ENCODE data around the gene OSTF1. TPM values are rescaled to one million over a fixed set of nuclear protein-coding genes. Genes with fewer than 3 reads are reported as not detected.

Gene OSTF1
- total and polyA plus RNA-seq, 10 of the 15 experiments (the other 5 are each of a cell fraction or from before 2014, with no cell fraction given) = 36.2 to 82.4 (median 46.9) TPM

DNA sequence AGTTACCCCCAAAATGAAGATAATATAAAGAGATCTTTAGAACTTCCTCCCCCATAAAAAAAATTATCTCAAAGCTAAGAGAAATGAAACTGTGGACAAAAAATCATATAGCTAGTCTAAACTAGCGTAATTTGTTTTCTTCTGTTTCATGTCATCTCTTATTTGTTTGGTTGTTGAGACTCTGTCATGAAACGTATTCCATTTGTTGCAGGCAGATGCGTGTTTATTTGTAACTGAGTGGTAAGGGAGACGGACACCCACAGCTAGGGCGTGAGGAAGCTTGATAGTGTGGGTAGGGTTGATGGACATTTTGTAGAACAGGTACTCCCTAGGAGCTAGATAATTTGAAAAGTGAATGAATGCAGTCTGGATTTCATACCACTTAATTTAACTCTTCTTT, 41.9 kb downstream of the OSTF1 start:
- FAIRE-seq = no peak
- H3K79me2 ChIP-seq (ENCODE audit: control insufficient read depth, insufficient read depth, low read length) = no peaks in the 10 kb centered on the region
- TF ChIP-seq KLF5 (IDR thresholded peaks at IDR 0.05; ENCODE audit: partially characterized antibody) (no peak), SREBF1 (IDR thresholded peaks at IDR 0.05; ENCODE audit: low read length) (no peak), GABPA (IDR thresholded peaks at IDR 0.05; ENCODE audit: low read depth) (no peak), EP300 (IDR thresholded peaks at IDR 0.05; ENCODE audit: borderline replicate concordance in 1 of 2, control insufficient read depth in 1 of 2, low read depth in 2 of 2, low read length in 2 of 2) (no peak), BACH1 (IDR thresholded peaks at IDR 0.05; ENCODE audit: borderline replicate concordance) (no peak), RAD21 (IDR thresholded peaks at IDR 0.05; ENCODE audit: insufficient read depth, low read depth, low read length) (no peak), CHD1 (IDR thresholded peaks at IDR 0.05; ENCODE audit: low read depth, low read length) (no peak), NFYA (IDR thresholded peaks at IDR 0.05; ENCODE audit: borderline replicate concordance, low read depth, low read length) (no peak), CREB1 (IDR thresholded peaks at IDR 0.05; ENCODE audit: low read depth) (no peak), SREBF2 (IDR thresholded peaks at IDR 0.05; ENCODE audit: low read length) (no peak), YBX1 (IDR thresholded peaks at IDR 0.05) (no peak)
- TF ChIP-seq, protein P1, sequence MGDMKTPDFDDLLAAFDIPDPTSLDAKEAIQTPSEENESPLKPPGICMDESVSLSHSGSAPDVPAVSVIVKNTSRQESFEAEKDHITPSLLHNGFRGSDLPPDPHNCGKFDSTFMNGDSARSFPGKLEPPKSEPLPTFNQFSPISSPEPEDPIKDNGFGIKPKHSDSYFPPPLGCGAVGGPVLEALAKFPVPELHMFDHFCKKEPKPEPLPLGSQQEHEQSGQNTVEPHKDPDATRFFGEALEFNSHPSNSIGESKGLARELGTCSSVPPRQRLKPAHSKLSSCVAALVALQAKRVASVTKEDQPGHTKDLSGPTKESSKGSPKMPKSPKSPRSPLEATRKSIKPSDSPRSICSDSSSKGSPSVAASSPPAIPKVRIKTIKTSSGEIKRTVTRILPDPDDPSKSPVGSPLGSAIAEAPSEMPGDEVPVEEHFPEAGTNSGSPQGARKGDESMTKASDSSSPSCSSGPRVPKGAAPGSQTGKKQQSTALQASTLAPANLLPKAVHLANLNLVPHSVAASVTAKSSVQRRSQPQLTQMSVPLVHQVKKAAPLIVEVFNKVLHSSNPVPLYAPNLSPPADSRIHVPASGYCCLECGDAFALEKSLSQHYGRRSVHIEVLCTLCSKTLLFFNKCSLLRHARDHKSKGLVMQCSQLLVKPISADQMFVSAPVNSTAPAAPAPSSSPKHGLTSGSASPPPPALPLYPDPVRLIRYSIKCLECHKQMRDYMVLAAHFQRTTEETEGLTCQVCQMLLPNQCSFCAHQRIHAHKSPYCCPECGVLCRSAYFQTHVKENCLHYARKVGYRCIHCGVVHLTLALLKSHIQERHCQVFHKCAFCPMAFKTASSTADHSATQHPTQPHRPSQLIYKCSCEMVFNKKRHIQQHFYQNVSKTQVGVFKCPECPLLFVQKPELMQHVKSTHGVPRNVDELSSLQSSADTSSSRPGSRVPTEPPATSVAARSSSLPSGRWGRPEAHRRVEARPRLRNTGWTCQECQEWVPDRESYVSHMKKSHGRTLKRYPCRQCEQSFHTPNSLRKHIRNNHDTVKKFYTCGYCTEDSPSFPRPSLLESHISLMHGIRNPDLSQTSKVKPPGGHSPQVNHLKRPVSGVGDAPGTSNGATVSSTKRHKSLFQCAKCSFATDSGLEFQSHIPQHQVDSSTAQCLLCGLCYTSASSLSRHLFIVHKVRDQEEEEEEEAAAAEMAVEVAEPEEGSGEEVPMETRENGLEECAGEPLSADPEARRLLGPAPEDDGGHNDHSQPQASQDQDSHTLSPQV (IDR thresholded peaks at IDR 0.05) = no peak
- TF ChIP-seq, protein P2, sequence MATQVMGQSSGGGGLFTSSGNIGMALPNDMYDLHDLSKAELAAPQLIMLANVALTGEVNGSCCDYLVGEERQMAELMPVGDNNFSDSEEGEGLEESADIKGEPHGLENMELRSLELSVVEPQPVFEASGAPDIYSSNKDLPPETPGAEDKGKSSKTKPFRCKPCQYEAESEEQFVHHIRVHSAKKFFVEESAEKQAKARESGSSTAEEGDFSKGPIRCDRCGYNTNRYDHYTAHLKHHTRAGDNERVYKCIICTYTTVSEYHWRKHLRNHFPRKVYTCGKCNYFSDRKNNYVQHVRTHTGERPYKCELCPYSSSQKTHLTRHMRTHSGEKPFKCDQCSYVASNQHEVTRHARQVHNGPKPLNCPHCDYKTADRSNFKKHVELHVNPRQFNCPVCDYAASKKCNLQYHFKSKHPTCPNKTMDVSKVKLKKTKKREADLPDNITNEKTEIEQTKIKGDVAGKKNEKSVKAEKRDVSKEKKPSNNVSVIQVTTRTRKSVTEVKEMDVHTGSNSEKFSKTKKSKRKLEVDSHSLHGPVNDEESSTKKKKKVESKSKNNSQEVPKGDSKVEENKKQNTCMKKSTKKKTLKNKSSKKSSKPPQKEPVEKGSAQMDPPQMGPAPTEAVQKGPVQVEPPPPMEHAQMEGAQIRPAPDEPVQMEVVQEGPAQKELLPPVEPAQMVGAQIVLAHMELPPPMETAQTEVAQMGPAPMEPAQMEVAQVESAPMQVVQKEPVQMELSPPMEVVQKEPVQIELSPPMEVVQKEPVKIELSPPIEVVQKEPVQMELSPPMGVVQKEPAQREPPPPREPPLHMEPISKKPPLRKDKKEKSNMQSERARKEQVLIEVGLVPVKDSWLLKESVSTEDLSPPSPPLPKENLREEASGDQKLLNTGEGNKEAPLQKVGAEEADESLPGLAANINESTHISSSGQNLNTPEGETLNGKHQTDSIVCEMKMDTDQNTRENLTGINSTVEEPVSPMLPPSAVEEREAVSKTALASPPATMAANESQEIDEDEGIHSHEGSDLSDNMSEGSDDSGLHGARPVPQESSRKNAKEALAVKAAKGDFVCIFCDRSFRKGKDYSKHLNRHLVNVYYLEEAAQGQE (IDR thresholded peaks at IDR 0.05; ENCODE audit: low read depth, low read length) = no peak
- TF ChIP-seq, protein P3, sequence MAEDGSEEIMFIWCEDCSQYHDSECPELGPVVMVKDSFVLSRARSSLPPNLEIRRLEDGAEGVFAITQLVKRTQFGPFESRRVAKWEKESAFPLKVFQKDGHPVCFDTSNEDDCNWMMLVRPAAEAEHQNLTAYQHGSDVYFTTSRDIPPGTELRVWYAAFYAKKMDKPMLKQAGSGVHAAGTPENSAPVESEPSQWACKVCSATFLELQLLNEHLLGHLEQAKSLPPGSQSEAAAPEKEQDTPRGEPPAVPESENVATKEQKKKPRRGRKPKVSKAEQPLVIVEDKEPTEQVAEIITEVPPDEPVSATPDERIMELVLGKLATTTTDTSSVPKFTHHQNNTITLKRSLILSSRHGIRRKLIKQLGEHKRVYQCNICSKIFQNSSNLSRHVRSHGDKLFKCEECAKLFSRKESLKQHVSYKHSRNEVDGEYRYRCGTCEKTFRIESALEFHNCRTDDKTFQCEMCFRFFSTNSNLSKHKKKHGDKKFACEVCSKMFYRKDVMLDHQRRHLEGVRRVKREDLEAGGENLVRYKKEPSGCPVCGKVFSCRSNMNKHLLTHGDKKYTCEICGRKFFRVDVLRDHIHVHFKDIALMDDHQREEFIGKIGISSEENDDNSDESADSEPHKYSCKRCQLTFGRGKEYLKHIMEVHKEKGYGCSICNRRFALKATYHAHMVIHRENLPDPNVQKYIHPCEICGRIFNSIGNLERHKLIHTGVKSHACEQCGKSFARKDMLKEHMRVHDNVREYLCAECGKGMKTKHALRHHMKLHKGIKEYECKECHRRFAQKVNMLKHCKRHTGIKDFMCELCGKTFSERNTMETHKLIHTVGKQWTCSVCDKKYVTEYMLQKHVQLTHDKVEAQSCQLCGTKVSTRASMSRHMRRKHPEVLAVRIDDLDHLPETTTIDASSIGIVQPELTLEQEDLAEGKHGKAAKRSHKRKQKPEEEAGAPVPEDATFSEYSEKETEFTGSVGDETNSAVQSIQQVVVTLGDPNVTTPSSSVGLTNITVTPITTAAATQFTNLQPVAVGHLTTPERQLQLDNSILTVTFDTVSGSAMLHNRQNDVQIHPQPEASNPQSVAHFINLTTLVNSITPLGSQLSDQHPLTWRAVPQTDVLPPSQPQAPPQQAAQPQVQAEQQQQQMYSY (CRISPR knock-in tag; IDR thresholded peaks at IDR 0.05) = no peak

More for the DNA sequence above, 41.9 kb downstream of the OSTF1 start:
- intact Hi-C loops (cut with micrococcal nuclease; ENCODE audit: unreplicated experiment) (no loop called here), in situ Hi-C loops (cut with MboI) (no loop called here)
- Histone ChIP-seq H3K4me2 (ENCODE audit: control insufficient read depth, insufficient read depth) (no peak overlapping the region), H3K27me3 (replicated peaks in 1 of 2; ENCODE audit: control insufficient read depth in 2 of 2, insufficient read depth in 2 of 2, low read length in 1 of 2) (no peaks in the 10 kb centered on the region), H3K9me3 (replicated peaks; ENCODE audit: control insufficient read depth, insufficient read depth, low read length) (no peaks in the 10 kb centered on the region), H3K27ac (ENCODE audit: control insufficient read depth, insufficient read depth) (no peak overlapping the region), H3K4me3 (no peak overlapping the region), H3K4me1 (ENCODE audit: control insufficient read depth, insufficient read depth, low read length) (no peaks in the 10 kb centered on the region), H3K36me3 (ENCODE audit: control insufficient read depth in 2 of 2, insufficient read depth in 2 of 2, low read length in 1 of 2) (peaks cover 2 to 18% of the 10 kb centered on the region in 2 experiments; a peak in 3 of 4 replicates), H4K20me1 (ENCODE audit: control insufficient read depth, insufficient read depth) (no peaks in the 10 kb centered on the region), H3K9ac (ENCODE audit: control insufficient read depth, insufficient read depth, low read length) (no peak overlapping the region), H2AFZ (ENCODE audit: control insufficient read depth, low read depth, low read length) (no peak overlapping the region)
- SMC1A ChIA-PET (ENCODE audit: uncharacterized antibody, unreplicated experiment) = interaction anchor here (1.2 kb wide), 1 partner anchor 26 kb away, joined by 3 read pairs; no protein-coding TSS in a partner anchor
- CTCF ChIA-PET = interaction anchor here (1.0 to 1.3 kb wide), 2 partner anchors 9 to 45 kb away, joined by 3 read pairs; no protein-coding TSS in a partner anchor
- RAD21 ChIA-PET (ENCODE audit: unreplicated experiment) = no interaction called here
- POLR2A ChIA-PET = no interaction called here
- ATAC-seq = no peak
- no TSS peak for BruUV-seq (replicated peaks)
- no peak for DNase-seq (ENCODE audit: low read depth, low spot score)
- 96% methylated on average over 5 of the region's 5 CpGs for WGBS (ENCODE audit: insufficient coverage, insufficient replicate concordance, low lambda C conversion rate, missing lambda C conversion rate)

Data from GM12878 (cell line).